CD4-positive, alpha-beta T cell treated with Interleukin-17A for 1 hour (primary cell): Measurements from ENCODE around the gene PAK3.

Experiments
- DNase-seq: peaks from one replicate; pipeline ENCODE4 v3.0.0-alpha.2; 2020

The PAK3 gene

GRCh38 chrX:111133389-111133788 lies 37.4 kb downstream of the PAK3 start:
- no peak for DNase-seq

GRCh38 chrX:111145878-111146277 lies 49.9 kb downstream of the PAK3 start:
- DNase-seq = no peak

GRCh38 chrX:111151764-111152163 lies 55.8 kb downstream of the PAK3 start:
- DNase-seq = no peak

GRCh38 chrX:111159232-111159631 lies 63.2 kb downstream of the PAK3 start:
- no peak for DNase-seq

GRCh38 chrX:111164728-111165127 lies 68.7 kb downstream of the PAK3 start:
- DNase-seq = no peak

GRCh38 chrX:111165902-111166301 lies 69.9 kb downstream of the PAK3 start:
- DNase-seq = no peak

- DNase-seq = no peak
Observed at GRCh38 chrX:111167334-111167733, 71.3 kb downstream of the PAK3 start.

GRCh38 chrX:111168314-111168713 lies 72.3 kb downstream of the PAK3 start:
- no peak for DNase-seq

- DNase-seq = no peak
Observed at GRCh38 chrX:111169141-111169540, 73.2 kb downstream of the PAK3 start.

- no peak for DNase-seq
Observed at GRCh38 chrX:111170017-111170416, 74.0 kb downstream of the PAK3 start.

- no peak for DNase-seq
Observed at GRCh38 chrX:111180750-111181240, 84.8 kb downstream of the PAK3 start.

GRCh38 chrX:111181951-111182350 lies 86.0 kb downstream of the PAK3 start:
- DNase-seq = no peak

- no peak for DNase-seq
Observed at GRCh38 chrX:111182997-111183396, 87.0 kb downstream of the PAK3 start.

GRCh38 chrX:111191598-111191997 lies 95.6 kb downstream of the PAK3 start:
- no peak for DNase-seq

- DNase-seq = no peak
Observed at GRCh38 chrX:111199505-111199904, 103.5 kb downstream of the PAK3 start.

GRCh38 chrX:111200327-111200726 lies 104.3 kb downstream of the PAK3 start:
- no peak for DNase-seq

- DNase-seq = no peak
Observed at GRCh38 chrX:111207851-111208250, 111.9 kb downstream of the PAK3 start.

GRCh38 chrX:111216293-111216801 lies 120.4 kb downstream of the PAK3 start:
- no peak for DNase-seq

GRCh38 chrX:111244235-111244750 lies 148.3 kb downstream of the PAK3 start:
- DNase-seq = peak; percentile 9

GRCh38 chrX:111254896-111255693 lies 159.1 kb downstream of the PAK3 start:
- no peak for DNase-seq

- DNase-seq = no peak
Observed at GRCh38 chrX:111257733-111258132, 161.7 kb downstream of the PAK3 start.

- no peak for DNase-seq
Observed at GRCh38 chrX:111259559-111259958, 163.6 kb downstream of the PAK3 start.

- DNase-seq = no peak
Observed at GRCh38 chrX:111260451-111260850, 164.5 kb downstream of the PAK3 start.

- DNase-seq = no peak
Observed at GRCh38 chrX:111262086-111262485, 166.1 kb downstream of the PAK3 start.
